DND-41 (cell line): ENCODE results near the gene RARS2.

Experiments
- CTCF ChIP-seq: IDR thresholded peaks from 2 replicates; pipeline ENCODE4 v1.5.1; 2012; ENCODE audit warnings: borderline replicate concordance, low read length, moderate library complexity, mild to moderate bottlenecking; ENCODE audit not compliant: poor library complexity, severe bottlenecking; ENCODE audit errors: extremely low read depth
- EZH2 ChIP-seq: IDR thresholded peaks from 3 replicates; pipeline ENCODE4 v1.6.1; 2012; ENCODE audit warnings: borderline replicate concordance, low read depth, mild to moderate bottlenecking, moderate library complexity, low read length, inconsistent platforms; ENCODE audit not compliant: severe bottlenecking

DNA sequence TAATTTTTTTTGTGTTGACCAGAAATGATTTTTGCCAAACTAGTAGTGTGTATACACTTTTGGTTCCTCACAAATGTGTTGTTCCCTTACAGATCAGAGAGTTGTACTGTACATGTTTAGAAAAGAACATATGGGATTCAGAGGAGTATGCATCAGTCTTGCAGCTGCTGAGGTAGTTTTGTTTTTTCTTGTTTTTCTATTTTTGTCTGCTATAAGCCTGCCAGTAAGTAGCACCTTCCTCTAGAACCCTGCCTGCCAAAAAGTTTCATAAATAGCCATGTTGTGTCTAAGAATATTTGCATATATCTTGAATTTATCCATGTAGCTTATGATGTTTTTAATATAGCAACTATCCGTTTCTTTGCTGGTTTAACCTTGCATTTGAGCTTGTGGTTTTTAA, 46.5 kb upstream of the RARS2 start:
- no peak for TF ChIP-seq CTCF
- TF ChIP-seq EZH2, result no peak
